Endothelial cell of umbilical vein (primary cell): ENCODE measurements around the gene NTMT1.

Source experiments
- EZH2 ChIP-seq: IDR thresholded peaks from 2 replicates; pipeline ENCODE4 v1.6.1; 2012; ENCODE audit warnings: borderline replicate concordance, low read depth, mild to moderate bottlenecking, moderate library complexity, low read length, inconsistent platforms; ENCODE audit not compliant: severe bottlenecking
- JUN ChIP-seq: IDR thresholded peaks from 2 replicates; pipeline ENCODE4 v1.6.1; 2011; ENCODE audit warnings: borderline replicate concordance, low read depth; ENCODE audit not compliant: insufficient read length, insufficient read depth
- MYC ChIP-seq: IDR thresholded peaks from one replicate; pipeline ENCODE4 v1.6.1; 2011; ENCODE audit warnings: mild to moderate bottlenecking, low read depth, low read length
- POLR2A ChIP-seq: IDR thresholded peaks from 2 replicates; pipeline ENCODE4 v1.6.1; 2012; ENCODE audit warnings: low read depth, mild to moderate bottlenecking, control low read depth, low read length
- POLR2AphosphoS5 ChIP-seq: IDR thresholded peaks from 2 replicates; pipeline ENCODE4 v1.6.1; 2012; ENCODE audit warnings: low read depth, mild to moderate bottlenecking, control low read depth, low read length, moderate library complexity; ENCODE audit not compliant: insufficient read depth
- TF ChIP-seq, protein P1 (sequence below), 2 donors: IDR thresholded peaks; 1 replicate in 1 of 2; 2 replicates in 1 of 2; pipeline ENCODE4 v1.5.1; 2011; ENCODE audit warnings: low read length in 2 of 2, mild to moderate bottlenecking in 2 of 2, moderate library complexity in 2 of 2, control low read depth in 1 of 2, inconsistent platforms in 1 of 2, low read depth in 1 of 2; ENCODE audit not compliant: insufficient read depth in 1 of 2; ENCODE audit errors: extremely low read depth in 1 of 2
- TF ChIP-seq, protein P2 (sequence below): IDR thresholded peaks from 2 replicates; pipeline ENCODE4 v1.6.1; 2011; ENCODE audit not compliant: insufficient read depth, insufficient read length

DNA sequence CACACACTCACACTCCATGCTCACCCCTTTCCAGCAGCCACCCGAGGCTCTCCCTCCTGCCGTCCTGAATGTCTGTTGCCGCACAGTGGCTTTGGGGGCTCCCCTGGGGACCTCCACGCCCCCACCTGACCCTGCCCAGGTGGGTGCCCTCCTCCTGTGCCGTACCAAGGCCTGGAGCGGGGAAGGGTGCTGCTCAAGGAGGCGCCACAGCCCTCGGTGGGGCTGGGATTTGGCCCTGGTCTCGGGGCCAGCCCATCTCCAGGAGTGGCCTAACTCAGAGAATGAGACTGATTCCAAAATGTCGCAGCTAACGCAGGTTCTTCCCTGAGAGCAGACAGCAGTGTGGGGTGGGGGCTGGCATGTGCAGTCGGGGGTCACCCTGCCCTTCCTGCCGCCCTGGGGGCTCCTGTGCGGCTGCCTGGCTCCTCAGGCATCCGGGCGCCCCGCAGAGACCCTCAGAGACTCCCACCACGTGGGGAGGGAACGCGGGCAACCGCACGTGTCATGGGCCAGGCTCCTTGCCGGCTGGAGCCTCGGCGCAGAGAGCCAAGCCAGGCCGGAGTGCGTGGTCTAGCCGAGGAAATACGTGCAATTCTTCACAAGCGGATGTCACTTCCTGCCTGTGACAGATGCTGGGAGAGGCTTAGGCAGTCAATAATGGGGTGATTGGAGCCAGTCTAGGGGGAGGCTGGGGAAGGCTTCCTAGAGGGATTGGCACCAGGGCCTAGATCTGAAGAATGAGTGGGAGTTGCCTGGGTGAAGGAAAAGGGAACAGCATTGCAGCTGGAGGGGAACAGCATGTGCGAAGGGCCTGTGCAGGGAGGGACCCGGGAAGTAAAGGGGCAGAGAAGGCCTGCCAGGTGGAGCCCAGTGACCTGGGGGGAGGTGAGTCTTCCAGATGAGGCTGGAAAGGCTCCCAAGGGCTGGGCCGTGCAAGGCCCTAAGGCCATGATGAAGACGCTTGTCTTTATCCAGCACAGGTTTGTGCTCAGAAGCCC, 49.1 kb upstream of the NTMT1 start:
- TF ChIP-seq POLR2A (peak; percentile 76), POLR2AphosphoS5 (peak; percentile 78), EZH2 (no peak), MYC (peak; percentile 97), JUN (peak; percentile 74)
- TF ChIP-seq, protein P1, sequence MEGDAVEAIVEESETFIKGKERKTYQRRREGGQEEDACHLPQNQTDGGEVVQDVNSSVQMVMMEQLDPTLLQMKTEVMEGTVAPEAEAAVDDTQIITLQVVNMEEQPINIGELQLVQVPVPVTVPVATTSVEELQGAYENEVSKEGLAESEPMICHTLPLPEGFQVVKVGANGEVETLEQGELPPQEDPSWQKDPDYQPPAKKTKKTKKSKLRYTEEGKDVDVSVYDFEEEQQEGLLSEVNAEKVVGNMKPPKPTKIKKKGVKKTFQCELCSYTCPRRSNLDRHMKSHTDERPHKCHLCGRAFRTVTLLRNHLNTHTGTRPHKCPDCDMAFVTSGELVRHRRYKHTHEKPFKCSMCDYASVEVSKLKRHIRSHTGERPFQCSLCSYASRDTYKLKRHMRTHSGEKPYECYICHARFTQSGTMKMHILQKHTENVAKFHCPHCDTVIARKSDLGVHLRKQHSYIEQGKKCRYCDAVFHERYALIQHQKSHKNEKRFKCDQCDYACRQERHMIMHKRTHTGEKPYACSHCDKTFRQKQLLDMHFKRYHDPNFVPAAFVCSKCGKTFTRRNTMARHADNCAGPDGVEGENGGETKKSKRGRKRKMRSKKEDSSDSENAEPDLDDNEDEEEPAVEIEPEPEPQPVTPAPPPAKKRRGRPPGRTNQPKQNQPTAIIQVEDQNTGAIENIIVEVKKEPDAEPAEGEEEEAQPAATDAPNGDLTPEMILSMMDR (IDR thresholded peaks at IDR 0.05; ENCODE audit: extremely low read depth in 1 of 2, insufficient read depth in 1 of 2, low read depth in 1 of 2, low read length in 2 of 2): no peak
- TF ChIP-seq, protein P2, sequence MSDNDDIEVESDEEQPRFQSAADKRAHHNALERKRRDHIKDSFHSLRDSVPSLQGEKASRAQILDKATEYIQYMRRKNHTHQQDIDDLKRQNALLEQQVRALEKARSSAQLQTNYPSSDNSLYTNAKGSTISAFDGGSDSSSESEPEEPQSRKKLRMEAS: peak; percentile 97
